ENCODE measurements around the gene TMEM109.

The TMEM109 gene

DNA sequence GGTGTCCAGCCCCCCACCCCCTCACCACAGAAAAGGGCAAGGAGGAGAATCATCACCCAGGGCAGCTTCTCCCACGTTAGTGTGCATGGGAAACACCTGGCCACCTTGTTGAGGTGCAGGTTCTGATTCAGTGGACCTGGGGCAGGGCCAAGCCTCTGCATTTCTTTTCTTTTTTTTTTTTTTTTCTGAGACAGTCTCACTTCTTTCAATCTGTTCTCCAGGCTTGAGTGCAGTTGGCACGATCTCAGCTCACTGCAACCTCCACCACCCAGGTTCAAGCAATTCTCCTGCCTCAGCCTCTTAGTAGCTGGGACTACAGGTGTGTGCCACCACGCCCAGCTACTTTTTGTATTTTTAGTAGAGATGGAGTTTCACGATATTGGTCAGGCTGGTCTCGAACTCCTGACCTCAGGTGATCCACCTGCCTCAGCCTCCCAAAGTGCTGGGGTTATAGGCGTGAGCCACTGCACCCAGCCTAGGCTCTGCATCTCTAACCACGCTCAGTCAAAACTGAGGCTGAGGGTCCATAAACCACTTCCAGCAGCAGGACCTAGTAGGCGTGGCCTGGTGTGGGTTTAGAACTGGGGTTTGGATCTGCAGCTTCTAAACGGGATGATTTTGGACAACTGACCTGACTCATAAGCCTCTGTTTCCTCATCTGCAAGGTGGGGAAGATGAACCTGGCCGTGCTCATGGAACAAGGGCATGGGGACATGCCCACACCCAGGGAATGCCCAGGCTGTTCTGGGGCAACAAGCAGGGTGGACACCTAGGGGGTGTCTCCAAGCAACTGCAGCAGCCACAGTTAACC lies 45.9 kb upstream of the TMEM109 start:
- TF ChIP-seq CEBPB (IDR thresholded peaks at IDR 0.05) (no peak), TCF12 (IDR thresholded peaks at IDR 0.05; ENCODE audit: low read depth) (no peak), EGR1 (IDR thresholded peaks at IDR 0.05) (no peak), EP300 (IDR thresholded peaks at IDR 0.05; ENCODE audit: borderline replicate concordance) (no peak), RAD21 (IDR thresholded peaks at IDR 0.05; ENCODE audit: low read depth) (no peak), FOXM1 (IDR thresholded peaks at IDR 0.05; ENCODE audit: borderline replicate concordance, low read depth) (no peak), TAF1 (IDR thresholded peaks at IDR 0.05; ENCODE audit: low read depth) (no peak), TEAD4 (IDR thresholded peaks at IDR 0.05) (no peak), ZBTB7A (IDR thresholded peaks at IDR 0.05; ENCODE audit: low read depth) (no peak)
- TF ChIP-seq, protein P1, sequence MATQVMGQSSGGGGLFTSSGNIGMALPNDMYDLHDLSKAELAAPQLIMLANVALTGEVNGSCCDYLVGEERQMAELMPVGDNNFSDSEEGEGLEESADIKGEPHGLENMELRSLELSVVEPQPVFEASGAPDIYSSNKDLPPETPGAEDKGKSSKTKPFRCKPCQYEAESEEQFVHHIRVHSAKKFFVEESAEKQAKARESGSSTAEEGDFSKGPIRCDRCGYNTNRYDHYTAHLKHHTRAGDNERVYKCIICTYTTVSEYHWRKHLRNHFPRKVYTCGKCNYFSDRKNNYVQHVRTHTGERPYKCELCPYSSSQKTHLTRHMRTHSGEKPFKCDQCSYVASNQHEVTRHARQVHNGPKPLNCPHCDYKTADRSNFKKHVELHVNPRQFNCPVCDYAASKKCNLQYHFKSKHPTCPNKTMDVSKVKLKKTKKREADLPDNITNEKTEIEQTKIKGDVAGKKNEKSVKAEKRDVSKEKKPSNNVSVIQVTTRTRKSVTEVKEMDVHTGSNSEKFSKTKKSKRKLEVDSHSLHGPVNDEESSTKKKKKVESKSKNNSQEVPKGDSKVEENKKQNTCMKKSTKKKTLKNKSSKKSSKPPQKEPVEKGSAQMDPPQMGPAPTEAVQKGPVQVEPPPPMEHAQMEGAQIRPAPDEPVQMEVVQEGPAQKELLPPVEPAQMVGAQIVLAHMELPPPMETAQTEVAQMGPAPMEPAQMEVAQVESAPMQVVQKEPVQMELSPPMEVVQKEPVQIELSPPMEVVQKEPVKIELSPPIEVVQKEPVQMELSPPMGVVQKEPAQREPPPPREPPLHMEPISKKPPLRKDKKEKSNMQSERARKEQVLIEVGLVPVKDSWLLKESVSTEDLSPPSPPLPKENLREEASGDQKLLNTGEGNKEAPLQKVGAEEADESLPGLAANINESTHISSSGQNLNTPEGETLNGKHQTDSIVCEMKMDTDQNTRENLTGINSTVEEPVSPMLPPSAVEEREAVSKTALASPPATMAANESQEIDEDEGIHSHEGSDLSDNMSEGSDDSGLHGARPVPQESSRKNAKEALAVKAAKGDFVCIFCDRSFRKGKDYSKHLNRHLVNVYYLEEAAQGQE (IDR thresholded peaks at IDR 0.05; ENCODE audit: low read depth): no peak
- TF ChIP-seq, protein P2, sequence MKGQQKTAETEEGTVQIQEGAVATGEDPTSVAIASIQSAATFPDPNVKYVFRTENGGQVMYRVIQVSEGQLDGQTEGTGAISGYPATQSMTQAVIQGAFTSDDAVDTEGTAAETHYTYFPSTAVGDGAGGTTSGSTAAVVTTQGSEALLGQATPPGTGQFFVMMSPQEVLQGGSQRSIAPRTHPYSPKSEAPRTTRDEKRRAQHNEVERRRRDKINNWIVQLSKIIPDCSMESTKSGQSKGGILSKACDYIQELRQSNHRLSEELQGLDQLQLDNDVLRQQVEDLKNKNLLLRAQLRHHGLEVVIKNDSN (IDR thresholded peaks at IDR 0.05): no peak
- TF ChIP-seq, protein P3, sequence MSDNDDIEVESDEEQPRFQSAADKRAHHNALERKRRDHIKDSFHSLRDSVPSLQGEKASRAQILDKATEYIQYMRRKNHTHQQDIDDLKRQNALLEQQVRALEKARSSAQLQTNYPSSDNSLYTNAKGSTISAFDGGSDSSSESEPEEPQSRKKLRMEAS (IDR thresholded peaks at IDR 0.05): no peak

DNA sequence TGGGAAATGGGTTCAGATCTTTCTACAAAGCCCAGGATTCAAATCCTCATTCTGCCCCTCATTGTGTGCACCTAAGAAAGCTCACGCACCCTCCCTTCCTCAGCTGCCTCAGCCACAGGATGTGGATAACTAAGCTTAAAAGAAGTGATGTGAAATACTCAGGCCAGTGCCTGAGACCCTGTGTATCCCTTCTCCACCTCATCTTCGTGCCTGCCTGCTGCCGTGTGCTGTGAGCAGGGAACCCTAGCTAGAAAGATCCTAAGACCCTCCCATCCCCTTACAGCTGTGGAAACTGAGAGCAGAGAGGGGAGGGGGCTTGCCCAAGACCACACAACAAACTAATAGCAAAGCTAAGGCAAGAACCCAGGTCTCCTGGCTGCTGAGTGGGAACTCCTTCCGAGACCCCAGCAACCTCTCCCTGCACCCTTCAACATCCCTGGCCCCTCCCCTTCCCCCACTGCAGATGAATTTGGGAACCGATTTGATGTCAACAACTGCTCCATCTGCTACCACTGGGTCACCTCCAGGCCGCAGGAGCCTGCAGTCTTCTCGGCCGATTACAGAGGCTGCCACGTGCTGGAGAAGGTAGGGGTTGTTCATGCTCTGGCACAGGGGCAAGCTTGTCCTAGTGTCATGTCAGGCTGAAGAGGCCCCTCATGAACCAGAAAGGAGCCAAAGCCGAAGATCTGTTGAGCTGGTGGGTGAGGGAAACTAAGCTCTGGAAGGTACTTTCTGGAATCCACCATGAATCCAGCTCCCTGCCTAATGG lies 45.1 kb upstream of the TMEM109 start:
- TF ChIP-seq, protein P2 (IDR thresholded peaks at IDR 0.05): no peak
- TF ChIP-seq RAD21 (IDR thresholded peaks at IDR 0.05; ENCODE audit: low read depth) (no peak), NFIC (IDR thresholded peaks at IDR 0.05) (no peak), TEAD4 (IDR thresholded peaks at IDR 0.05) (no peak), FOXM1 (IDR thresholded peaks at IDR 0.05; ENCODE audit: borderline replicate concordance, low read depth) (no peak), CEBPB (IDR thresholded peaks at IDR 0.05) (no peak), YY1 (IDR thresholded peaks at IDR 0.05; ENCODE audit: low read depth) (no peak), TAF1 (IDR thresholded peaks at IDR 0.05; ENCODE audit: low read depth) (no peak)

DNA sequence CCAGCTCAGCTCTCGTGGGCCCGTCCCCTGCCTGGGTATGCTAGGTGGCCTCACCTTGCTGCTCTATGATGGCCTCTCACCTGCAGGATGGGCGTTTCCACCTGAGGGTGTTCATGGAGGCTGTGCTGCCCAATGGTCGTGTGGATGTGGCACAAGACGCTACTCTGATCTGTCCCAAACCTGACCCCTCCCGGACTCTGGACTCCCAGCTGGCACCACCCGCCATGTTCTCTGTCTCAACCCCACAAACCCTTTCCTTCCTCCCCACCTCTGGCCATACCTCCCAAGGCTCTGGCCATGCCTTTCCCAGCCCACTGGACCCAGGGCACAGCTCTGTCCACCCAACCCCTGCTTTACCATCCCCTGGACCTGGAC lies 44.5 kb upstream of the TMEM109 start:
- TF ChIP-seq CEBPB (IDR thresholded peaks at IDR 0.05) (no peak), TEAD4 (IDR thresholded peaks at IDR 0.05) (no peak), YY1 (IDR thresholded peaks at IDR 0.05; ENCODE audit: low read depth) (no peak), NFIC (IDR thresholded peaks at IDR 0.05) (no peak), CREB1 (IDR thresholded peaks at IDR 0.05; ENCODE audit: low read depth) (no peak), TAF1 (IDR thresholded peaks at IDR 0.05; ENCODE audit: low read depth) (no peak), EGR1 (IDR thresholded peaks at IDR 0.05) (no peak)
- TF ChIP-seq, protein P3 (IDR thresholded peaks at IDR 0.05): no peak
- TF ChIP-seq, protein P1 (IDR thresholded peaks at IDR 0.05; ENCODE audit: low read depth): no peak

DNA sequence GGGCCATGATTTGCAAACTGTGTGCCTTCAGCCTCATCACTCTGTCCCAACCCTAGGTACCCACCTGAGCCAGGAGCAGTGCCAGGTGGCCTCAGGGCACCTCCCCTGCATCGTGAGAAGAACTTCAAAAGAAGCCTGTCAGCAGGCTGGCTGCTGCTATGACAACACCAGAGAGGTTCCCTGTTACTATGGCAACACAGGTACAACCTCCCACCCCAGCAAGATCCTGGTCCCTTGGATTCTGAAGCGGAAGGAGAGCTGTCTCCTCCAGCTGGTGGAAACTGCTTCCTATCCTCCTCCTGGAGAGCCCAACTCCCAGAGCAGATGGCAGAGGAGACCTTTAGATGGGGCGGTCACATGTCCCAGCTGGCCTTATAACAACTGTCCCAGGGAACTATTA lies 43.7 kb upstream of the TMEM109 start:
- TF ChIP-seq RAD21 (IDR thresholded peaks at IDR 0.05; ENCODE audit: low read depth) (no peak), TCF12 (IDR thresholded peaks at IDR 0.05; ENCODE audit: low read depth) (no peak), CREB1 (IDR thresholded peaks at IDR 0.05; ENCODE audit: low read depth) (no peak), CEBPB (IDR thresholded peaks at IDR 0.05) (no peak), NFIC (IDR thresholded peaks at IDR 0.05) (no peak), EP300 (IDR thresholded peaks at IDR 0.05; ENCODE audit: borderline replicate concordance) (no peak), EGR1 (IDR thresholded peaks at IDR 0.05) (no peak), ZBTB7A (IDR thresholded peaks at IDR 0.05; ENCODE audit: low read depth) (no peak)
- TF ChIP-seq, protein P1 (IDR thresholded peaks at IDR 0.05; ENCODE audit: low read depth): no peak
- TF ChIP-seq, protein P2 (IDR thresholded peaks at IDR 0.05): no peak
- TF ChIP-seq, protein P3 (IDR thresholded peaks at IDR 0.05): no peak
